ENCODE measurements around the gene THOC3.
"Not testable (repeated sequence)": the region's sequence is repeated elsewhere in the genome, so short reads cannot be mapped to it uniquely, and the experiment has no call there.

- TF ChIP-seq, protein P1, sequence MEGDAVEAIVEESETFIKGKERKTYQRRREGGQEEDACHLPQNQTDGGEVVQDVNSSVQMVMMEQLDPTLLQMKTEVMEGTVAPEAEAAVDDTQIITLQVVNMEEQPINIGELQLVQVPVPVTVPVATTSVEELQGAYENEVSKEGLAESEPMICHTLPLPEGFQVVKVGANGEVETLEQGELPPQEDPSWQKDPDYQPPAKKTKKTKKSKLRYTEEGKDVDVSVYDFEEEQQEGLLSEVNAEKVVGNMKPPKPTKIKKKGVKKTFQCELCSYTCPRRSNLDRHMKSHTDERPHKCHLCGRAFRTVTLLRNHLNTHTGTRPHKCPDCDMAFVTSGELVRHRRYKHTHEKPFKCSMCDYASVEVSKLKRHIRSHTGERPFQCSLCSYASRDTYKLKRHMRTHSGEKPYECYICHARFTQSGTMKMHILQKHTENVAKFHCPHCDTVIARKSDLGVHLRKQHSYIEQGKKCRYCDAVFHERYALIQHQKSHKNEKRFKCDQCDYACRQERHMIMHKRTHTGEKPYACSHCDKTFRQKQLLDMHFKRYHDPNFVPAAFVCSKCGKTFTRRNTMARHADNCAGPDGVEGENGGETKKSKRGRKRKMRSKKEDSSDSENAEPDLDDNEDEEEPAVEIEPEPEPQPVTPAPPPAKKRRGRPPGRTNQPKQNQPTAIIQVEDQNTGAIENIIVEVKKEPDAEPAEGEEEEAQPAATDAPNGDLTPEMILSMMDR (IDR thresholded peaks at IDR 0.05): not testable (repeated sequence)
- not testable (repeated sequence) for TF ChIP-seq EP300, POLR2AphosphoS5, POLR2A (IDR thresholded peaks at IDR 0.05)
Measured at GRCh38 chr5:175910072-175910471, 58.0 kb downstream of the THOC3 start.

Measured in upper lobe of left lung (tissue), 4 donors.